Measurements from ENCODE around the gene MDP1.
"Not testable (repeated sequence)": the region's sequence is repeated elsewhere in the genome, so short reads cannot be mapped to it uniquely, and the experiment has no call there.

Gene MDP1

GRCh38 chr14:24232645-24233537 is 17.0 kb upstream of the MDP1 start, which contains the start of gene GMPR2:
Gene GMPR2 (plus strand): TSS chr14:24232929. CDS start chr14:24233254, 325 bp downstream.
- H3K27ac ChIP-seq, result peak within 1 kb of the TSS; percentile 85
- H4K20me1 ChIP-seq, result peaks cover 3% of the 10 kb centered on the region; the same call in 1 of the 2 replicates
- peak within 1 kb of the TSS; percentile 85 for H3K4me3 ChIP-seq
- H3K9me3 ChIP-seq, result no peaks in the 10 kb centered on the region
- H3K4me2 ChIP-seq, result peak within 1 kb of the TSS; percentile 93
- H3K36me3 ChIP-seq, result peaks cover 56% of the 10 kb centered on the region
- no peaks in the 10 kb centered on the region for H3K27me3 ChIP-seq
- H3K4me1 ChIP-seq, result peaks cover 39% of the 10 kb centered on the region
- TF ChIP-seq Cebpa-rat (IDR thresholded peaks at IDR 0.05), result no peak
- H3K9ac ChIP-seq, result peak within 1 kb of the TSS; percentile 89

GRCh38 chr14:24232121-24232644 is 16.3 kb upstream of the MDP1 start, which contains the start of gene NEDD8:
Gene NEDD8 (minus strand): TSS chr14:24232367. CDS start chr14:24232267, 100 bp downstream.
- H3K27ac ChIP-seq, result peak within 1 kb of the TSS; percentile 85
- no peaks in the 10 kb centered on the region for H3K9me3 ChIP-seq
- H3K4me2 ChIP-seq, result peak within 1 kb of the TSS; percentile 93
- no peak for TF ChIP-seq Cebpa-rat (IDR thresholded peaks at IDR 0.05)
- no peaks in the 10 kb centered on the region for H3K27me3 ChIP-seq
- peak within 1 kb of the TSS; percentile 85 for H3K4me3 ChIP-seq
- peaks cover 56% of the 10 kb centered on the region for H3K36me3 ChIP-seq
- H3K4me1 ChIP-seq, result peaks cover 39% of the 10 kb centered on the region
- peaks cover 1% of the 10 kb centered on the region; the same call in 1 of the 2 replicates for H4K20me1 ChIP-seq
- H3K9ac ChIP-seq, result peak within 1 kb of the TSS; percentile 89

GRCh38 chr14:24231263-24232120 is 15.6 kb upstream of the MDP1 start:
- H3K27ac ChIP-seq, result peak overlapping the region; percentile 85
- H3K36me3 ChIP-seq, result peaks cover 49% of the 10 kb centered on the region

GRCh38 chr14:24228902-24229301 is 13.0 kb upstream of the MDP1 start:
- Histone ChIP-seq H3K36me3 (peaks cover 28% of the 10 kb centered on the region), H3K4me1 (peaks cover 24% of the 10 kb centered on the region), H3K9ac (no peak overlapping the region), H3K9me3 (no peaks in the 10 kb centered on the region), H3K27ac (no peak overlapping the region), H3K27me3 (no peaks in the 10 kb centered on the region), H3K4me3 (no peak overlapping the region), H3K4me2 (no peak overlapping the region), H4K20me1 (peaks cover 25% of the 10 kb centered on the region; the same call in 1 of the 2 replicates)
- no peak for TF ChIP-seq Cebpa-rat (IDR thresholded peaks at IDR 0.05)

More at GRCh38 chr14:24231263-24232120, 15.6 kb upstream of the MDP1 start:
- no peak for TF ChIP-seq Cebpa-rat (IDR thresholded peaks at IDR 0.05)
- Histone ChIP-seq H3K4me3 (peak overlapping the region; percentile 85), H3K4me2 (peak overlapping the region; percentile 93), H3K9me3 (no peaks in the 10 kb centered on the region), H3K27me3 (no peaks in the 10 kb centered on the region), H3K9ac (peak overlapping the region; percentile 89), H3K4me1 (peaks cover 39% of the 10 kb centered on the region), H4K20me1 (peaks cover 8% of the 10 kb centered on the region; the same call in 1 of the 2 replicates)

- no peak overlapping the region for H3K4me3 ChIP-seq
- peaks cover 15% of the 10 kb centered on the region for H3K4me1 ChIP-seq
- H3K36me3 ChIP-seq, result peaks cover 28% of the 10 kb centered on the region
- H3K27ac ChIP-seq, result no peak overlapping the region
- H3K4me2 ChIP-seq, result no peak overlapping the region
- TF ChIP-seq Cebpa-rat (IDR thresholded peaks at IDR 0.05), result no peak
- H4K20me1 ChIP-seq, result peaks cover 45% of the 10 kb centered on the region
- H3K9ac ChIP-seq, result no peak overlapping the region
- H3K27me3 ChIP-seq, result no peaks in the 10 kb centered on the region
- H3K9me3 ChIP-seq, result no peaks in the 10 kb centered on the region
Measured at GRCh38 chr14:24226473-24226872, 10.6 kb upstream of the MDP1 start.

GRCh38 chr14:24224618-24225071 is 8.8 kb upstream of the MDP1 start:
- Histone ChIP-seq H4K20me1 (peaks cover 63% of the 10 kb centered on the region), H3K27ac (no peak overlapping the region), H3K4me1 (peaks cover 3% of the 10 kb centered on the region; the same call in 1 of the 2 replicates), H3K9me3 (no peaks in the 10 kb centered on the region), H3K36me3 (peaks cover 26% of the 10 kb centered on the region), H3K4me3 (no peak overlapping the region), H3K27me3 (no peaks in the 10 kb centered on the region), H3K4me2 (no peak overlapping the region), H3K9ac (no peak overlapping the region)
- TF ChIP-seq Cebpa-rat (IDR thresholded peaks at IDR 0.05), result no peak

- H3K27me3 ChIP-seq, H3K9ac ChIP-seq, H3K4me3 ChIP-seq, H3K27ac ChIP-seq, H3K4me2 ChIP-seq, H3K4me1 ChIP-seq, H3K9me3 ChIP-seq: not testable (repeated sequence)
- Histone ChIP-seq H4K20me1 (peaks cover 65% of the 10 kb centered on the region), H3K36me3 (peaks cover 21% of the 10 kb centered on the region)
Measured at GRCh38 chr14:24222987-24223386, 7.1 kb upstream of the MDP1 start.

GRCh38 chr14:24219521-24219920 is 3.7 kb upstream of the MDP1 start:
- no peak for TF ChIP-seq Cebpa-rat (IDR thresholded peaks at IDR 0.05)
- H3K4me3 ChIP-seq, result no peak overlapping the region
- no peaks in the 10 kb centered on the region for H3K27me3 ChIP-seq
- no peak overlapping the region for H3K9ac ChIP-seq
- H3K9me3 ChIP-seq, result no peaks in the 10 kb centered on the region
- no peak overlapping the region for H3K4me2 ChIP-seq
- peaks cover 15% of the 10 kb centered on the region for H3K4me1 ChIP-seq
- peaks cover 19% of the 10 kb centered on the region for H3K36me3 ChIP-seq
- peaks cover 42% of the 10 kb centered on the region for H4K20me1 ChIP-seq
- no peak overlapping the region for H3K27ac ChIP-seq

- Histone ChIP-seq H3K36me3 (peaks cover 19% of the 10 kb centered on the region), H3K4me3 (no peak overlapping the region), H4K20me1 (peaks cover 40% of the 10 kb centered on the region), H3K27ac (no peak overlapping the region), H3K9me3 (no peaks in the 10 kb centered on the region), H3K4me1 (peaks cover 19% of the 10 kb centered on the region), H3K27me3 (no peaks in the 10 kb centered on the region), H3K4me2 (no peak overlapping the region), H3K9ac (no peak overlapping the region)
- TF ChIP-seq Cebpa-rat (IDR thresholded peaks at IDR 0.05), result no peak
Measured at GRCh38 chr14:24219080-24219479, 3.2 kb upstream of the MDP1 start.

GRCh38 chr14:24216876-24217275 is 1.0 kb upstream of the MDP1 start:
- Histone ChIP-seq H4K20me1 (peaks cover 24% of the 10 kb centered on the region), H3K4me1 (peaks cover 33% of the 10 kb centered on the region), H3K36me3 (peaks cover 19% of the 10 kb centered on the region)
- not testable (repeated sequence) for H3K27me3 ChIP-seq, H3K4me2 ChIP-seq, H3K27ac ChIP-seq, H3K9ac ChIP-seq, H3K9me3 ChIP-seq, H3K4me3 ChIP-seq
